ENCODE results near the gene CPLX3.

The CPLX3 gene

GRCh38 chr15:74850393-74850792 is 24.0 kb downstream of the CPLX3 start:
- no peak for DNase-seq

- no peak for DNase-seq
Measured at GRCh38 chr15:74851960-74852359, 25.5 kb downstream of the CPLX3 start.

GRCh38 chr15:74854453-74855022 is 28.1 kb downstream of the CPLX3 start:
- no peak for DNase-seq

GRCh38 chr15:74855857-74856256 is 29.4 kb downstream of the CPLX3 start:
- DNase-seq, result no peak

- DNase-seq, result no peak
Measured at GRCh38 chr15:74856537-74856936, 30.1 kb downstream of the CPLX3 start.

GRCh38 chr15:74857082-74857655 is 30.7 kb downstream of the CPLX3 start:
- no peak for DNase-seq

- DNase-seq, result no peak
Measured at GRCh38 chr15:74857671-74858368, 31.4 kb downstream of the CPLX3 start.

GRCh38 chr15:74858369-74858740 is 31.9 kb downstream of the CPLX3 start:
- DNase-seq, result no peak

- DNase-seq, result no peak
Measured at GRCh38 chr15:74863239-74864056, 37.0 kb downstream of the CPLX3 start.

- no peak for DNase-seq
Measured at GRCh38 chr15:74864296-74864695, 37.9 kb downstream of the CPLX3 start.

- no peak for DNase-seq
Measured at GRCh38 chr15:74865316-74865715, 38.9 kb downstream of the CPLX3 start.

GRCh38 chr15:74866090-74866489 is 39.7 kb downstream of the CPLX3 start:
- no peak for DNase-seq

GRCh38 chr15:74867466-74868038 is 41.1 kb downstream of the CPLX3 start:
- DNase-seq, result no peak

- DNase-seq, result no peak
Measured at GRCh38 chr15:74868059-74868458, 41.6 kb downstream of the CPLX3 start.

GRCh38 chr15:74869372-74869725 is 42.9 kb downstream of the CPLX3 start:
- no peak for DNase-seq

- no peak for DNase-seq
Measured at GRCh38 chr15:74869726-74870407, 43.4 kb downstream of the CPLX3 start.

- no peak for DNase-seq
Measured at GRCh38 chr15:74870436-74871215, 44.2 kb downstream of the CPLX3 start.

GRCh38 chr15:74872702-74873035 is 46.2 kb downstream of the CPLX3 start:
- DNase-seq, result no peak

GRCh38 chr15:74873036-74873755 is 46.8 kb downstream of the CPLX3 start, which contains the start of gene SCAMP2:
TSS of gene SCAMP2 (minus strand) at chr15:74873365. CDS start at chr15:74873255, 110 bp downstream.
- DNase-seq, result peak; percentile 81

GRCh38 chr15:74873756-74874424 is 47.5 kb downstream of the CPLX3 start:
- DNase-seq, result no peak

GRCh38 chr15:74878273-74878672 is 51.8 kb downstream of the CPLX3 start:
- DNase-seq, result no peak
